ENCODE measurements around the gene KIF16B. TPM values are rescaled to one million over a fixed set of nuclear protein-coding genes. Genes with fewer than 3 reads are reported as not detected.

Gene KIF16B
- total RNA-seq, 1 experiment from 2014 or later = 16.6 TPM

- in situ Hi-C loops (cut with HindIII; ENCODE audit: low pct_unique_long_range_greater_than_20kb, low sequenced_read_pairs) = no loop called here
- ChIA-PET CTCF (no interaction called here), POLR2A (no interaction called here)
These were observed 49.3 kb upstream of the KIF16B start for GRCh38 chr20:16622501-16622900.

GRCh38 chr20:16621435-16622141 is 48.3 kb upstream of the KIF16B start:
- no peak for ATAC-seq
- no peak for TF ChIP-seq CTCF (IDR thresholded peaks at IDR 0.05)
- TF ChIP-seq SIN3A (IDR thresholded peaks at IDR 0.05; ENCODE audit: borderline replicate concordance, insufficient read depth, low read depth, low read length) = no peak
- no peak for TF ChIP-seq REST (IDR thresholded peaks at IDR 0.05; ENCODE audit: insufficient read depth in 1 of 2, low read depth in 2 of 2, low read length in 1 of 2)
- no peak for TF ChIP-seq POLR2AphosphoS5 (IDR thresholded peaks at IDR 0.05; ENCODE audit: low read depth, low read length)
- no peak for TF ChIP-seq TCF7L2 (IDR thresholded peaks at IDR 0.05; ENCODE audit: low read depth, low read length)
- Histone ChIP-seq H3K27ac (ENCODE audit: low read length) (no peak overlapping the region), H3K4me1 (ENCODE audit: control insufficient read depth, insufficient read depth, low read length) (no peaks in the 10 kb centered on the region), H3K36me3 (ENCODE audit: control insufficient read depth, insufficient read depth, low read length) (no peaks in the 10 kb centered on the region), H3K27me3 (ENCODE audit: control insufficient read depth, insufficient read depth, low read length) (no peaks in the 10 kb centered on the region), H3K4me3 (ENCODE audit: low read depth in 2 of 2, low read length in 2 of 2) (no peak overlapping the region), H3K9me3 (ENCODE audit: control insufficient read depth, insufficient read depth, low read depth, low read length) (no peaks in the 10 kb centered on the region)
- ChIA-PET CTCF (no interaction called here), POLR2A (no interaction called here)
- no TSS peak for BruUV-seq (replicated peaks)
- intact Hi-C loops (cut with micrococcal nuclease; ENCODE audit: unreplicated experiment) = no loop called here
- in situ Hi-C loops (cut with HindIII; ENCODE audit: low pct_unique_long_range_greater_than_20kb, low sequenced_read_pairs) = no loop called here
- no peak for DNase-seq (ENCODE audit: low read depth, low spot score)

More at GRCh38 chr20:16622501-16622900, 49.3 kb upstream of the KIF16B start:
- H3K9me3 ChIP-seq (ENCODE audit: control insufficient read depth, insufficient read depth, low read depth, low read length) = no peaks in the 10 kb centered on the region
- BruUV-seq (replicated peaks) = no TSS peak
- TF ChIP-seq SIN3A (IDR thresholded peaks at IDR 0.05; ENCODE audit: borderline replicate concordance, insufficient read depth, low read depth, low read length) (no peak), REST (IDR thresholded peaks at IDR 0.05; ENCODE audit: insufficient read depth in 1 of 2, low read depth in 2 of 2, low read length in 1 of 2) (no peak), CTCF (IDR thresholded peaks at IDR 0.05) (no peak), POLR2AphosphoS5 (IDR thresholded peaks at IDR 0.05; ENCODE audit: low read depth, low read length) (no peak), TCF7L2 (IDR thresholded peaks at IDR 0.05; ENCODE audit: low read depth, low read length) (no peak)
- no peak overlapping the region for H3K4me3 ChIP-seq (ENCODE audit: low read depth in 2 of 2, low read length in 2 of 2)
- no peaks in the 10 kb centered on the region for H3K27me3 ChIP-seq (ENCODE audit: control insufficient read depth, insufficient read depth, low read length)
- H3K4me1 ChIP-seq (ENCODE audit: control insufficient read depth, insufficient read depth, low read length) = no peaks in the 10 kb centered on the region
- no peaks in the 10 kb centered on the region for H3K36me3 ChIP-seq (ENCODE audit: control insufficient read depth, insufficient read depth, low read length)
- no peak overlapping the region for H3K27ac ChIP-seq (ENCODE audit: low read length)
- intact Hi-C loops (cut with micrococcal nuclease; ENCODE audit: unreplicated experiment) = no loop called here
- ATAC-seq = no peak
- DNase-seq (ENCODE audit: low read depth, low spot score) = no peak
